ENCODE data around the gene ANKRD13D.

ANKRD13D gene

GRCh38 chr11:67267188-67268080, 21.7 kb upstream of the ANKRD13D start:
- TF ChIP-seq CTCF (IDR thresholded peaks at IDR 0.05; ENCODE audit: low read depth, low read length) = no peak
- peak overlapping the region; percentile 84 for H3K4me3 ChIP-seq (ENCODE audit: low read depth, low read length)

GRCh38 chr11:67268081-67268961, 20.8 kb upstream of the ANKRD13D start:
- TF ChIP-seq CTCF (IDR thresholded peaks at IDR 0.05; ENCODE audit: low read depth, low read length) = no peak

GRCh38 chr11:67268962-67269268, 20.2 kb upstream of the ANKRD13D start:
- no peak overlapping the region for H3K4me3 ChIP-seq (ENCODE audit: low read depth, low read length)
- no peak for TF ChIP-seq CTCF (IDR thresholded peaks at IDR 0.05; ENCODE audit: low read depth, low read length)

More at GRCh38 chr11:67268081-67268961, 20.8 kb upstream of the ANKRD13D start:
- H3K4me3 ChIP-seq (ENCODE audit: low read depth, low read length) = no peak overlapping the region; the same call in 1 of the 2 replicates

- no peak for TF ChIP-seq CTCF (IDR thresholded peaks at IDR 0.05; ENCODE audit: low read depth, low read length)
- no peak overlapping the region for H3K4me3 ChIP-seq (ENCODE audit: low read depth, low read length)
Observed at GRCh38 chr11:67269401-67270255, 19.5 kb upstream of the ANKRD13D start.

- no peak for TF ChIP-seq CTCF (IDR thresholded peaks at IDR 0.05; ENCODE audit: low read depth, low read length)
- H3K4me3 ChIP-seq (ENCODE audit: low read depth, low read length) = no peak overlapping the region
Observed at GRCh38 chr11:67270256-67271204, 18.6 kb upstream of the ANKRD13D start.

- TF ChIP-seq CTCF (IDR thresholded peaks at IDR 0.05; ENCODE audit: low read depth, low read length) = no peak
- no peak overlapping the region for H3K4me3 ChIP-seq (ENCODE audit: low read depth, low read length)
Observed at GRCh38 chr11:67271205-67271540, 17.9 kb upstream of the ANKRD13D start.
